Pons (tissue), 1 donor: ENCODE measurements around the gene RNF223.
"Not testable (repeated sequence)": the region's sequence is repeated elsewhere in the genome, so short reads cannot be mapped to it uniquely, and the experiment has no call there.

Source experiments
- DNase-seq: peaks from one replicate; pipeline ENCODE4 v3.0.0-alpha.2; 2016; ENCODE audit warnings: low spot score

The RNF223 gene

GRCh38 chr1:1087351-1088028 lies 13.4 kb upstream of the RNF223 start:
- no peak for DNase-seq

- no peak for DNase-seq
Observed at GRCh38 chr1:1086911-1087341, 12.8 kb upstream of the RNF223 start.

DNA sequence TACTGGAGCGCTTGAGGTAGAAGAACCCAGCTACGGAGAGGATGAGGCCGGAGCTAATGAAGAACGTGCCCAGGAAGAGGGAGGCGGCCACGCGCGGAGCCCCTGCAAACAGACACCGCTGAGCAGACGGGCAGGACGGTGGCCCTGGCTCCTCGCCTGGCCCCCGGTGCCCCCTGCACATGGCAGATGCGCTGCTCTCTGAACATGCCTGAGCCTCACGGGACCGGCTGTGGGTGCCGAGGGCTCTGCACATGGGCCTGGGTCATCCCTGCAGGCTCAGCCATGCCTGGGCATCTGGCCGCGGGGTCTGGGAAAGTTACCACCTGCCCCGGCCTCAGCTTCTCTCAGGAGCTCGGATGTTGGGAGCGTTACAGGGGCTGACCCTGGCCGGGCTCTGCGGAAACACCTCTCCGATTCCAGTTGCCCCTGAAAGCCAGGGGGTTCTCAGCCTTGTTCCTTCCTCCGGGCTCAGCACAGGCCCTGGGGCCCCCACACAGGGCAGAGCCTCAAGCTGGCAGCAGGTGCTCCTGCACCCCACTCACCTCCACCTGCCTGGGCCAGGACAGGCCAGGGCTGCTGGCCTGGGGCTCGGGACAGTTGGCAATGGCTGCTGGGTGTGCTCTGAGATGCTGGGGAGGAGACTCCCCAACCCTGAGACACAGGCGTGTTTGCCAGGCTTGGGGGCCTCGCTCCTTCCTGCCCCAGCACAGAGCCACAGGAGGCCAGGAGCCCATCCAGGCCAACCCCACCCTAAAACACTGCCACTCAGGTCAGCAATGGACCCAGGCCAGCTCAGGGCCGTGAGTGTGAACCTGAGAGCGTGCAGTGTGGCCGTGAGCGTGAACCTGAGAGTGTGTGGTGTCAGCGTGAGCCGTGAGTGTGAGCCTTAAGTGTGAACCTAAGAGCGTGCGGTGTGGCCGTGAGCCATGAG lies 12.1 kb upstream of the RNF223 start:
- no peak for DNase-seq

DNA sequence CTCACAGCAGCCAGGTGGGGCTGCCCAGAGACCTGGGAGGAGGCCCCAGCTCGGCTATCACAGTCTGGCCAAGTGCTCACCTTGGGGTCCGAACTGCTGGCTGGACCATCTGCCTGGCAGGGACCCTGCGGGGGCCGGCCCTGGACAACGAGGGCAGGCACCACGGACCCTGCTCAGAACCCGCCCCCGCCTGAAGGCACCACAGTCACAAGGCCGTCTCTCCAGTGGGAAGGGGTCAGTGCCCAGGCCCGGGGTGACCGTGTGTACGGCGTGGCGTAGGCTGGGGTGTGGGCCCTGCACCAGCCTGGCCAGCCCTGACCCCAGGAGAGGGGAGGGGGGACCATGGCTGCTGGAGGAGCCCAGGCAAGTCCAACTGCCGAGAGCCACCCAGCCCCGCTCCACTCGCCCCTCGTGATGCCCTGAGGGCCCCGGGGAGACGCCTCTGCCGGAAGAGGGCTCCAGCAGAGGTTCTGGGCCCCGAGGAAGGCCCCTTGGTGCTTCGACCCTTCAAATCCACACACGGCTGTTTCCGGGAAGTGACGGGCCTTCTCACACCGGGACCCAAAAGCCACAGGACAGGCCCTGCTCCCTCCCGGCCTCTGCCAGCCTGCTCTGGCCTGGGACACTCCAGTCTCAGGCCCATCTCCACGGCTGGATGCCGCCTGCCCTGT lies 11.2 kb upstream of the RNF223 start:
- DNase-seq, result no peak

DNA sequence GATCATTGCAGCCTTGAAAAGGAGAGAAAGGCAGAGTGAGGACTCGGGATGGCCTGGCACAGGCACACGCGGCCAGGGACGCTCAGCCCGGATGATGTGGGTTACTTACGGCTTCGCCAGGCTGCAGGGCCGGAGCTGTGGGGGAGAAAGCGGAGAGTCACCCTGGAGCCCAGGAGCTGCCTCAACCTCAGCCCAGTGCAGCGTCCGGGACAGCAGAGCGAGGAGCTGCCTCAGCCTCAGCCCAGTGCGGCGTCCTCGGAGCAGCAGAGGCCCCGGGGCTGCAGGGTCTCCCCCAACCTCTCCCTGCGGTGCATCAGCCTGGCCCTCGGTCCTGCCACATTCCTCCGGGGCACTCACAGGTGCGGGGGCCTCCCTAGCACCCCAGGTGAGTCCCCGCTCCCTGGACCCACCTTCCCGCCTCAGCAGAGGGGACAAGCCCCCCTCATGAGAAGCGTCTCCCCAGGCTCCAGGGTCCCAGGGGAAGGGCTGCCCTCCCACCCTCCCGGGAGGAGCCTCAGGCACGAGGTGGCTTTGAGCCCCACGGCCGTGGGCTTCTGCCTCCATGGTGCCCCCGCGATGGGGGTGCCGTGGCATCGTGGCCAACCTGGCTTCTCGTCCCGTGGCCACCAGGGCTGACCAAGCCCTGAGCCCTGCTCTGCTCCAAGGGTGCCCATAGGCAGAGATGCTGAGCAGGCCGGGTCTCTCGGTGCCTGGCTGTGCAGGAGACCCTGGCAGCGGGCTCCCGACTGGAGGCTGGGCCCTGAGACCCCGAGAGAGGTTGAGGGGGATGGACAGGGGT lies 10.5 kb upstream of the RNF223 start:
- no peak for DNase-seq

DNA sequence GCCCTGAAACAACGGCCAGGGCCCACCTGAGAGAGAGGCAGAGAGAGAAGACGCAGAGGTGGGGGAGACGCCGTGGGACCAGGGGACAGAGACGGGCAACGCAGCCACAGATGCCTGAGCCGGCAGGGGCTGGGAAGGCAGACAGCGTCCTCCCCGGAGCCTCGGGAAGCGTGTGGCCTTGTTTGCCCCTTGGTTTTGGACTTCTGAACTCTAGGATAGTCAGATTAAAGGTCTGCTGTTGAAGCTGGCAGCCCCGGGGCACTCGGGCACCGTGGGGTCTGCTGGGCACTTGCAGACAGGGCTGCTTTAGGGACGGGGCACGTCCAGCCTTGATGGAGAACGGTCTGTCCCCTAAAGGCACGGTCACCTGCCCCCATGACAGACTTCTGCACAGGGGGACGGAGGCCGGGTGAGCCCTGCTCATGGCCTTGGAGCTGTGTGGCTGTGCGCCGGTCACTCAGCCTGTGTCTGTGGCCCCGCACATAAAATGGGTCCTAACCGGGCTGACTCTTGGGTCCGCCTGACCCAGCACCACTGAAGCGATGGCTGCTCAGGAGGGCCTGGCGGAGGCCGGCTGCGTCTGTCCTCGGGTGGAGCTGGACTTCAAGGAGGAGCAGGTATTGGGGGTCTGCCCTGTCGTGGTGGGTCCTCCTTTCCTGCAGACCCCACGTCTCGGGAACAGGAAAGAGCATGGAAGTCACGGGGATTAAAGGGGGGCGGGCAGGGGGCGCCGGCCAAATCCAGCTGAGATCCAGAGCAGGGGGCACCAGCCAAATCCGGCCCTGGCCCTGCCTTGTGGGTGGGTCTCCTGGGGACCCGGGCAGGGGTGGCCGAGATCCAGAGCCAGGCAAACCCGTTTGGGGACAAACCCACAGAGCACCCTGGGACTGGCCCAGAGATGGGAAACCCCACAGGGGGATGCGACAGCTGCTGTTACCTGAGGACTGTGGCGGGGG lies 9.6 kb upstream of the RNF223 start:
- DNase-seq, result no peak

GRCh38 chr1:1082776-1083415 lies 8.8 kb upstream of the RNF223 start:
- no peak for DNase-seq

DNA sequence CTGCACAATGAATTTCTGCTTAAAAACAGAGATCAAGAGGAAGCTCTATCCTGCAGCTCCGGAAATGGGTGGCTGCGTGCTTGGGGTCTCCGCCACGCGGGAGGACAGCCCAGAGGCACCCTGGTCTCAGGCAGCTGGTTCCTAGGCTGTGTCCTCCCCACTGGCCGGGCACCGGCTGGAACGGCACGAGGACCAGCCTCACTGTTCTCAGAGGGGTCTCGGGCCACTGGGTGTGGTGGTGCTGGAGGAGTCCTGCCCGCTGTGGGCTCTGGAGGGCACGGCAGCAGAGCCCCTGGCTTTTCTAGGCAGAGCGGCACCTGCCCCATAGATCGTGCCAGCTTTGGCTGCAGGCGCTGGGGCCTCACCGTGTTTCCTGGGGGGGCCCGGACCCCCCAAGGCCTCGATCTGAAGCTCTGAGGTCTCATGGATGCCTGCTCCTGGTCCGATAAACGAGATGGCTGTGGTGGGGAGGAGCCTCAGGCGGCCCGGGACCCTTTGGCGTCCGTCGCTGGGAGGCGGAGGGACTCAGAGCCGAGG lies 8.2 kb upstream of the RNF223 start:
- no peak for DNase-seq

GRCh38 chr1:1081311-1082238 lies 7.5 kb upstream of the RNF223 start:
- no peak for DNase-seq

DNA sequence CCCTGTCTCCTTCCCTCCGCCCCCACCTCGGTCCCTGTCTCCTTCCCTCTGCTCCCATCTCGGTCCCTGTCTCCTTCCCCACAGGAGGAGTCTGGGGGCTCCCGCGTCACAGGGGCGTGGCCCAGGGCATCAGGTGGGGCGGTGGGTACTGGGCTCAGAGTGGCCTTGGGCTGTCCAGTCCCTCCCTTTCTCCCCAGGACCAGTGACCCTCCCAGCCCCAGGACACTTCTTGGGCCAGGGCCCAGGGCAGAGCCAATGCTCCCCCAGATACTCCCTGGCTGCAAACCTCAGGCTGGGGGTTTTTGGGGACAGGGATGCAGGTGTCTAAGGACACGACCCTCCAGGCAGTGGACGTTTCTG lies 6.8 kb upstream of the RNF223 start:
- DNase-seq, result no peak

DNA sequence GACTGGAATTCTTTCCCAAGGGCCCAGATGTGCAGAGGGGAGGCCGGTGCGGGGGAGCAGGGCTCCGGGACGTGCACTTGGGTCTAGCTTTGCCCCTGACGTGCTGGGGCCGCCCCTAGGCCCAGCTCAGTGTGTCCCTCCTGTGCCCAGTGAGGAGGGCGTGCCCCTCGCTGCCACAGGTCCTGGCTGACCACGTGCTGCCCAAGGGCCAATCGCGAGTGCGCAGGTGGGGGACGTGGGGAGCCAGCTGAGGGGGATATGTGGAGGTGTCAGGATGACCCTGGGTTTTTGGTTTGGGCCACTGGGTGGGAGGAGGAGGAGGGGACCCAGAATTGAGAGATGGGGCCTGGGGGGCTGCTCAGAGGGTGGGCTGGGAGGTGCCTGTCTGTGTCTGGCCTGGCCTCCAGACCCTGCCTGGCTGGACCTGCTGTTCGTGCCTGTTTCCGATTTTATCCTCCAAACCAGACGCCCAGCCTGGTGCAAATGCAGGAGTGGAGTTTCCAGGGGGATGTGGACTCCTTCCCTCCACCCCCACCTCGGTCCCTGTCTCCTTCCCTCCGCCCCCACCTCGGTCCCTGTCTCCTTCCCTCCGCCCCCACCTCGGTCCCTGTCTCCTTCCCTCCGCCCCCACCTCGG lies 6.1 kb upstream of the RNF223 start:
- DNase-seq, result no peak

GRCh38 chr1:1079408-1080121 lies 5.5 kb upstream of the RNF223 start:
- DNase-seq, result no peak

DNA sequence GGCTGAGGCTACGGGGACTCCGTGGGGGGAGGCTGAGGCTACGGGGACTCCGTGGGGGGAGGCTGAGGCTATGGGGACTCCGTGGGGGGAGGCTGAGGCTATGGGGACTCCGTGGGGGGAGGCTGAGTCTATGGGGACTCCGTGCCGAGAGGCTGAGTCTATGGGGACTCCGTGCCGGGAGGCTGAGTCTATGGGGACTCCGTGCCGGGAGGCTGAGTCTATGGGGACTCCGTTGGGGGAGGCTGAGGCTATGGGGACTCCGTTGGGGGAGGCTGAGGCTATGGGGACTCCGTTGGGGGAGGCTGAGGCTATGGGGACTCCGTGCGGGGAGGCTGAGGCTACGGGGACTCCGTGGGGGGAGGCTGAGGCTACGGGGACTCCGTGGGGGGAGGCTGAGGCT lies 3.3 kb upstream of the RNF223 start:
- not testable (repeated sequence) for DNase-seq

DNA sequence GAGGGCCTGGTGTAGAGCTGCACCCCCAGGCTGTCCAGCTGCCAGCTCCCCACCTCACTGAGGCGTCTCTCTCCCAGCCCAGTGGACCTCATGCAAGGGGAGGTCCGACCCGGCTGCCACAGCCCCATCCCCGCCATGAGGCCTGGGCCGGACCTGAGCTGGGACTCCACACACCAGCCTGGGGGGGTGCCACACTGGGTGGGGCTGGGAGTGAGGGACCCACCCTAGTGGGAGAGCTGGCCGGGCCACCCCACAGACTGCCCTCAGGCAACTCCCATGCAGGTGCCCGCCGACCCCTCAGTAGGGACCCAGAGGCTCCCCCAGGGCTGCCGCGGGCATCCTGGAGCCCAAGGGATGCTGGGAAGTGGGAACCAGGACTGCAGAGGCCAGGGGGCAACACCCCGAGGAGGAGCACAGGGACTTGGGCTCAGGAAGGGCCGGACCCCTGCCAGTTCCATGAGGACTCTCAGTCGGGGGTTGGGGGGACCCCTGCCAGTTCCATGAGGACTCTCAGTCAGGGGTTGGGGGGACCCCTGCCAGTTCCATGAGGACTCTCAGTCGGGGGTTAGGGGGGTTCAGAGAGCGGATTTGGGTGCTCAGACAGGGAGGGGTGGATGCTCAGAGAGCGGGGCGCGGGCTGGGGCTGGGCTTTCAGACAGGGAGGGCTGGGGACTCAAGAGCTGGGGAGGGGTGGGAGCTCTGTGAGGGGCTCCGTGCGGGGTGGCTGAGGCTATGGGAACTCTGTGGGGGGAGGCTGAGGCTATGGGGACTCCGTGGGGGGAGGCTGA lies 1.2 kb upstream of the RNF223 start:
- DNase-seq, result no peak

DNA sequence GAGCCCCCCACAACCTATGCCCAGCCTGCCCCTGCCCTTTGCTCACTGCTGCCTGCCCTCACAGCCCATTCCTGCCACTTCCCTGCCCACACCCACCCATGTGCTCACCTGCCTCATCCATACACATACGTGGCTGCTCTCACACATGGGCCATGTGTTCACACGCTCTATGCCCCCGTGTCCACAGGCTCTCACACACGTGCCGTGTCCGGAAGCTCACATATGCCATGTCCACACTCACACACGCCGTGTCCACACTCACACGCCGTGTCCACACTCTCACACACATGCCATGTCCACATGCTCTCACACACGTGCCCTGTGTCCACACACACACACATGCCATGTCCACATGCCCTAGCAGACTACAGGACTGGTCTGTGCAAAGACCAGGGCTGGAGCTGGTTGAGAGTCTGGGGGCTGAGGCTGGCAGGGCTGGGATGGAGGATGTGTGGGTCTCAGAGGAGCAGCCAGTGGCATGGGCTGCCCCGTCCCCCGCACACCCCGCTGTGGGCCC lies 583 bp upstream of the RNF223 start:
- no peak for DNase-seq

DNA sequence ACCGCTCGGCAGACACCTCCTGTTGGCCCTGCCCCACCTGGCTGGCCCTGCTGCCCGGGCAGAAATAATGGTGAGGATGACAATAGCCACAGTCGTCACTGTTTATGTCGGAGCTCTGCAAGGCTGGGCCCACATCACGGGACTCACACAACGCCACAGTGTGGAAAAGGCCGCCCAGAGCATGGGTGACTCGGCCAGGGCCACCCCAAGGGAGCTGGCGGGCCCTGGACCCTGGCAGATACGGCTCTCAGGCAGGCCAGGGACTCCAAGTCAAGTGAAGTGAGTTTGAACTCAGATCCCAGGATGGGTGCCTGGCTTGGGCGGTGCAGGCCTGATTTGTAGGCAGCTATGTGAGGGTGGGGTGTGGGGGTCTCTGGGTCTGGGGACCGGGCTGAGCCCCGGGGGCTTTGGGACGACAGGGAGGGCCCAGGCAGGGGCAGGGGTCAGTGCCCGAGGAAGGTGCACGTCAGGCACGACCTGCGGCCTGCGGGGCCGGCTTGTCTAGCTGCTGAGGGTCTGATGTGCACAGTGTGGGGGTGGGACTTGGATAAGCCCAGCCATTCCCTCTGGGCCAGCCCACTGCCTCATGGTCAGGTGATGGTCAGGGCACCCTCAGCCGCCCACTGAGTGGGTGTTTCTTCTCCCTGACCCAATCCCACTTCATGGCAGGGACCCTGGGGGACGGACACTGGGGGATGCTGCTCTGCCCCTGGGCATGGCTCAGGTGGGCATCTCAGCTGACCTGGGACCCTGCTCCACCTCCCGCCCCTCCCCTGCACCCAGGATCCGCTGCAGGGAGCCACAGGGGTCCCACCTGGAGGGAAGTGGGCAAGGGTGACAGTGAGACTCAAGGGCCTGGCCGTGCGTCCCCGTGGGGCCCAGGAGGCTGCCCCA lies 1.0 kb downstream of the RNF223 start:
- no peak for DNase-seq
